ENCODE data around the gene MICAL2. TPM values are rescaled to one million over a fixed set of nuclear protein-coding genes. Genes with fewer than 3 reads are reported as not detected.

The MICAL2 gene
- total RNA-seq, 1 donor from 2014 or later: 10.0 TPM

DNA sequence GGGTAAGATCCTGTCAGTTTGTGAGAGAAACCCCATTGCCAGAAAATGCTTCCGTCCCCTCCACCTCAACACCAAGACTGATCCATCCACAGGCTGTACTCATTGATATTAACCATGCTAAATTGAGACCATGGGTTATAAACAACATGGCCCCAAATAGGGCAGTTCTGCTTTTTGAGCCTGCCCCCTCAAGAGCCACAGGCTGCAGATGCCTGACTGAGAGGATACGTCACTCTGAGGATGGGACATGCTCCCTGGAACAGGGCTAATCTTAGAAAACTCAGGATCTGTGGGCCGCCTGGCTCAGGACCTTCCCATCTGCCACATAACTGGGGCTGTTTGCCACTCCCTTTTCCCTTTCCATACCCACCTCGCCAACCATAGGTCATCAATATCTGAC is 99.8 kb downstream of the MICAL2 start:
- no peak for DNase-seq (ENCODE audit: low spot score, unreplicated experiment)
- no peaks in the 10 kb centered on the region for H3K9me3 Mint-ChIP-seq (ENCODE audit: low read depth)
- no peak overlapping the region for H3K27ac Mint-ChIP-seq
- no peaks in the 10 kb centered on the region for H3K27me3 Mint-ChIP-seq
- TF ChIP-seq, protein P1, sequence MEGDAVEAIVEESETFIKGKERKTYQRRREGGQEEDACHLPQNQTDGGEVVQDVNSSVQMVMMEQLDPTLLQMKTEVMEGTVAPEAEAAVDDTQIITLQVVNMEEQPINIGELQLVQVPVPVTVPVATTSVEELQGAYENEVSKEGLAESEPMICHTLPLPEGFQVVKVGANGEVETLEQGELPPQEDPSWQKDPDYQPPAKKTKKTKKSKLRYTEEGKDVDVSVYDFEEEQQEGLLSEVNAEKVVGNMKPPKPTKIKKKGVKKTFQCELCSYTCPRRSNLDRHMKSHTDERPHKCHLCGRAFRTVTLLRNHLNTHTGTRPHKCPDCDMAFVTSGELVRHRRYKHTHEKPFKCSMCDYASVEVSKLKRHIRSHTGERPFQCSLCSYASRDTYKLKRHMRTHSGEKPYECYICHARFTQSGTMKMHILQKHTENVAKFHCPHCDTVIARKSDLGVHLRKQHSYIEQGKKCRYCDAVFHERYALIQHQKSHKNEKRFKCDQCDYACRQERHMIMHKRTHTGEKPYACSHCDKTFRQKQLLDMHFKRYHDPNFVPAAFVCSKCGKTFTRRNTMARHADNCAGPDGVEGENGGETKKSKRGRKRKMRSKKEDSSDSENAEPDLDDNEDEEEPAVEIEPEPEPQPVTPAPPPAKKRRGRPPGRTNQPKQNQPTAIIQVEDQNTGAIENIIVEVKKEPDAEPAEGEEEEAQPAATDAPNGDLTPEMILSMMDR (IDR thresholded peaks at IDR 0.05; ENCODE audit: unreplicated experiment): no peak
- H3K36me3 Mint-ChIP-seq (ENCODE audit: insufficient read depth): no peaks in the 10 kb centered on the region
- H3K4me3 Mint-ChIP-seq (ENCODE audit: low read depth): no peak overlapping the region
- H3K4me1 Mint-ChIP-seq (ENCODE audit: low read depth): peaks cover 13% of the 10 kb centered on the region

DNA sequence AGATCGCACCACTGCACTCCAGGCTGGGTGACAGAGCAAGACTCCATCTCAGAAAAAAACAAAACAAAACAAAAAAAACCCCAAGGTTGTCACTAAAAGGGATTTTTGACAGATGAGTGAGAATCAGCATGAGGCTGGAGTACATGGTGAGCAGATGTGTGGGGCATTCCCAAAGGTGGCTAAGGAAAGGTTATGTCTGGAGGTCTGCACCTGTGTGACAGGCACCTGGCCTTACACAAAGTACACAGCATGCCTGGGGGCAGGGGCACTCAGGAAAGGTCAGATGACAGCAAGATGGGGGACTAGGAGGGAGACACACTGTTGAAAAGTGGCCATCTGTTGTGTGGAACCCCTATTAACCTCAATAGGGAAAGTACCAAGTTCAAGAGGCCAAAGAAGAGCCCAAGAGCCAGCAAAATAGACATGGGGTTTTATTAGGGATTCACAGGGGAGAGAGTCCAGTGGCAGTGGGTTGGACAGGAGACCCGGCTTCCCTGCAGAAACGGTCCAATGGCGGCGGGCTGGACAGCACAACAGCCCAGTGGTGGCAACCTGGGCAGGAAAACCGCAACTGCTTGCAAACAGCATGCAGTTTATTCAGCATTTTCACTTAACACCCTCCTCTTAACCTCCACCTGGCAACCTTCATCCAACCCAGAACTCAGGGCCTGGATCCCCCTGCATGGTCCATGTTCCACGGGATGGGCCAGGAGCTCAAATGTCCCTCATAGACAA is 101.1 kb downstream of the MICAL2 start:
- Mint-ChIP-seq H3K4me1 (ENCODE audit: low read depth) (peaks cover 24% of the 10 kb centered on the region), H3K27me3 (no peaks in the 10 kb centered on the region), H3K9me3 (ENCODE audit: low read depth) (no peaks in the 10 kb centered on the region), H3K4me3 (ENCODE audit: low read depth) (no peak overlapping the region), H3K36me3 (ENCODE audit: insufficient read depth) (no peaks in the 10 kb centered on the region), H3K27ac (peak overlapping the region; percentile 90)
- no peak for DNase-seq (ENCODE audit: low spot score, unreplicated experiment)
- TF ChIP-seq, protein P1 (IDR thresholded peaks at IDR 0.05; ENCODE audit: unreplicated experiment): no peak

DNA sequence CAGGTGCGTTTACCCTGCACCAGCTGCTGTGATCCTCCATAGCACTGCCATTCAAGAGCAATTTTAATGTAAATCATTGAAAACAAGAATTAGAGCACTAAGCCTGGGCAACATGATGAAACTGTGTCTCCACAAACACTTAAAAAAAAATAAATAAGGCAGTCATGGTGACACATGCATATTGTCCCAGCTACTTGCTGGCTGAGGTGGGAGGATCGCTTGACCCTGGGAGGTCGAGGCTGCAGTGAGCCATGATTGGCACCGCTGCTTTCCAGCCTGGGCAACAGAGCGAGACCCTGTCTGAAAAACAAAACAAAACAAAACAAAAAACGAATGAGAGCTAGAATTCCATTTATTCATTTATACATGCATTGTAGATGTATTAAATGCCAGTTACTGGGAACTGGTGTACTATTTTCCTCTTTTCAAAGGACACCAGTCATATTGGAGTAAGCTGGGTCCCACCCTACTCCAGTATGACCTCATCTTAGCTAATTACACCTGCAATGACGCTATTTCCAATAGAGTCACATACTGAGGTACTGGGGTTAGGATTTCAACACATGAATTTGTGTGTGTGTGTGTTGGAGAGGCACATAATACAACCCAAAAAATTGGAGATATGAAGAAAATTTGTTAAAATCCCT is 101.9 kb downstream of the MICAL2 start:
- peaks cover 30% of the 10 kb centered on the region for H3K4me1 Mint-ChIP-seq (ENCODE audit: low read depth)
- no peak overlapping the region for H3K4me3 Mint-ChIP-seq (ENCODE audit: low read depth)
- H3K27me3 Mint-ChIP-seq: no peaks in the 10 kb centered on the region

DNA sequence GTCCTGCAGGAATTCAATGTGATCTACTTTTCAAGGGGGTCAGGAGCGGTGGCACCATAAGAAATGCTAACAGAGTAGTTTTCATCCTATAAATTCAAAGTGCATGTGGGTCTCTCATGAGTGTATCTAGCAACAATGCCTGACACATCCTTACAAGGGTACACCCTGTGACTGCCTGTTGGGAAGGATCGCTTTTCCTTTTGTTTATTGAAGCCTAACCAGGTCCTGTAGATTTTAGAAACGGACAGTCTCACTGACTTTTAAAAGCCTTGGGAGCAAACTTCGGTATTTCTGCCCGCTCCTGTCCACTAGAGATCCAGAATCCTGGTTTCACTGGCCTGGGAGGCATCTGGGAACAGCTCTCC is 102.4 kb downstream of the MICAL2 start:
- Mint-ChIP-seq H3K27me3 (no peaks in the 10 kb centered on the region), H3K4me3 (ENCODE audit: low read depth) (no peak overlapping the region), H3K4me1 (ENCODE audit: low read depth) (peaks cover 35% of the 10 kb centered on the region), H3K27ac (peak overlapping the region; percentile 23), H3K36me3 (ENCODE audit: insufficient read depth) (no peaks in the 10 kb centered on the region), H3K9me3 (ENCODE audit: low read depth) (no peaks in the 10 kb centered on the region)
- no peak for DNase-seq (ENCODE audit: low spot score, unreplicated experiment)
- TF ChIP-seq, protein P1 (IDR thresholded peaks at IDR 0.05; ENCODE audit: unreplicated experiment): no peak

More for the DNA sequence above, 101.9 kb downstream of the MICAL2 start:
- H3K9me3 Mint-ChIP-seq (ENCODE audit: low read depth): no peaks in the 10 kb centered on the region
- H3K36me3 Mint-ChIP-seq (ENCODE audit: insufficient read depth): no peaks in the 10 kb centered on the region
- H3K27ac Mint-ChIP-seq: no peak overlapping the region
- DNase-seq (ENCODE audit: low spot score, unreplicated experiment): no peak
- TF ChIP-seq, protein P1 (IDR thresholded peaks at IDR 0.05; ENCODE audit: unreplicated experiment): no peak

DNA sequence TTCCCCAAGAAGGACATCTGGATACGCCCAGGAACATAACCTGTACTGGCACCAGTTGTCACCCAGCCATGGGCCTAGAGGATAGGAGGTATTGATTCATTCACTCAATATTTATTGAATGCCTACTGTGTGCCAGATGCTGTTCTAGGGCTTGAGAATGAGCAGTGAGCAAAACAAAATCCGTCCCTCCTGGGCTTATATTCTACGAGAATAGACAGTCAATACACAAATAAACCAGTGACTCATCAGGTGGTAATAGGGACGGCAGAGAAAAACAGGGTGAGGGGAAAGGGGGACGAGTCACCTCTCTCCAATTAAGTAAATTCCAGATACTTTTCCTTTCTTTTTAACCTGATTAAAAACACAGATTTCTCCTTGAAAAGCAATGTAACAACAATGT is 103.5 kb downstream of the MICAL2 start:
- H3K27ac Mint-ChIP-seq: no peak overlapping the region
- no peak for DNase-seq (ENCODE audit: low spot score, unreplicated experiment)
- H3K27me3 Mint-ChIP-seq: no peaks in the 10 kb centered on the region
- no peaks in the 10 kb centered on the region for H3K9me3 Mint-ChIP-seq (ENCODE audit: low read depth)
- H3K36me3 Mint-ChIP-seq (ENCODE audit: insufficient read depth): no peaks in the 10 kb centered on the region
- H3K4me1 Mint-ChIP-seq (ENCODE audit: low read depth): peaks cover 46% of the 10 kb centered on the region
- no peak overlapping the region for H3K4me3 Mint-ChIP-seq (ENCODE audit: low read depth)
- TF ChIP-seq, protein P1 (IDR thresholded peaks at IDR 0.05; ENCODE audit: unreplicated experiment): no peak
